ENCODE measurements around the gene LRRK1.

DNA sequence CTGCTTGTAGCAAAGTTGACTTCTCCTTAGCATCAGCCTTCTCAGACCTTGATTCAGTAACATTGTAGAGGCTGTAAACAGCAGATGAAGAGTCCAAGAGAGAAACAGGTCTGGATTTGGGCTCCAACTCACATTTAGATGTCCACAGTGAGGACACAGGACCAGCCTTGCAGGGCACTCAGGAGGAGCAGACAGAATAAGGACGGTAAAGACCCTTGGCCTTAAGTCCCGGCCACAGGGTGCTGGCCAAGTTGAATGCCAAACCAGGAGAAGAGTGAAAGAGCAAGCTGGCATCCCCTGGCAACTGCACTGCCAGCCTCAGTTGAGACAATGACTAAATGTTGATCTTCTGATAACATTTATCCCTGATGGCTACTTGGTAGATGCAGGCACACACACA lies 136.3 kb downstream of the LRRK1 start:
- TF ChIP-seq, protein P1, sequence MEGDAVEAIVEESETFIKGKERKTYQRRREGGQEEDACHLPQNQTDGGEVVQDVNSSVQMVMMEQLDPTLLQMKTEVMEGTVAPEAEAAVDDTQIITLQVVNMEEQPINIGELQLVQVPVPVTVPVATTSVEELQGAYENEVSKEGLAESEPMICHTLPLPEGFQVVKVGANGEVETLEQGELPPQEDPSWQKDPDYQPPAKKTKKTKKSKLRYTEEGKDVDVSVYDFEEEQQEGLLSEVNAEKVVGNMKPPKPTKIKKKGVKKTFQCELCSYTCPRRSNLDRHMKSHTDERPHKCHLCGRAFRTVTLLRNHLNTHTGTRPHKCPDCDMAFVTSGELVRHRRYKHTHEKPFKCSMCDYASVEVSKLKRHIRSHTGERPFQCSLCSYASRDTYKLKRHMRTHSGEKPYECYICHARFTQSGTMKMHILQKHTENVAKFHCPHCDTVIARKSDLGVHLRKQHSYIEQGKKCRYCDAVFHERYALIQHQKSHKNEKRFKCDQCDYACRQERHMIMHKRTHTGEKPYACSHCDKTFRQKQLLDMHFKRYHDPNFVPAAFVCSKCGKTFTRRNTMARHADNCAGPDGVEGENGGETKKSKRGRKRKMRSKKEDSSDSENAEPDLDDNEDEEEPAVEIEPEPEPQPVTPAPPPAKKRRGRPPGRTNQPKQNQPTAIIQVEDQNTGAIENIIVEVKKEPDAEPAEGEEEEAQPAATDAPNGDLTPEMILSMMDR (IDR thresholded peaks at IDR 0.05): no peak
- TF ChIP-seq SP1 (CRISPR knock-in tag; conservative IDR thresholded peaks at IDR 0.05) (no peak), SMAD4 (CRISPR knock-in tag; IDR thresholded peaks at IDR 0.05) (no peak), TP53 (CRISPR knock-in tag; IDR thresholded peaks at IDR 0.05) (no peak), JAZF1 (CRISPR knock-in tag; IDR thresholded peaks at IDR 0.05) (no peak), NR3C1 (CRISPR knock-in tag; conservative IDR thresholded peaks at IDR 0.05; ENCODE audit: low read depth) (no peak)
- TF ChIP-seq, protein P2, sequence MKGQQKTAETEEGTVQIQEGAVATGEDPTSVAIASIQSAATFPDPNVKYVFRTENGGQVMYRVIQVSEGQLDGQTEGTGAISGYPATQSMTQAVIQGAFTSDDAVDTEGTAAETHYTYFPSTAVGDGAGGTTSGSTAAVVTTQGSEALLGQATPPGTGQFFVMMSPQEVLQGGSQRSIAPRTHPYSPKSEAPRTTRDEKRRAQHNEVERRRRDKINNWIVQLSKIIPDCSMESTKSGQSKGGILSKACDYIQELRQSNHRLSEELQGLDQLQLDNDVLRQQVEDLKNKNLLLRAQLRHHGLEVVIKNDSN (CRISPR knock-in tag; IDR thresholded peaks at IDR 0.05): no peak
- TF ChIP-seq, protein P3, sequence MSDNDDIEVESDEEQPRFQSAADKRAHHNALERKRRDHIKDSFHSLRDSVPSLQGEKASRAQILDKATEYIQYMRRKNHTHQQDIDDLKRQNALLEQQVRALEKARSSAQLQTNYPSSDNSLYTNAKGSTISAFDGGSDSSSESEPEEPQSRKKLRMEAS (CRISPR knock-in tag; IDR thresholded peaks at IDR 0.05): no peak
- TF ChIP-seq, protein P4, sequence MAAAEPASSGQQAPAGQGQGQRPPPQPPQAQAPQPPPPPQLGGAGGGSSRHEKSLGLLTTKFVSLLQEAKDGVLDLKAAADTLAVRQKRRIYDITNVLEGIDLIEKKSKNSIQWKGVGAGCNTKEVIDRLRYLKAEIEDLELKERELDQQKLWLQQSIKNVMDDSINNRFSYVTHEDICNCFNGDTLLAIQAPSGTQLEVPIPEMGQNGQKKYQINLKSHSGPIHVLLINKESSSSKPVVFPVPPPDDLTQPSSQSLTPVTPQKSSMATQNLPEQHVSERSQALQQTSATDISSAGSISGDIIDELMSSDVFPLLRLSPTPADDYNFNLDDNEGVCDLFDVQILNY (CRISPR knock-in tag; IDR thresholded peaks at IDR 0.05): no peak
- TF ChIP-seq, protein P5, sequence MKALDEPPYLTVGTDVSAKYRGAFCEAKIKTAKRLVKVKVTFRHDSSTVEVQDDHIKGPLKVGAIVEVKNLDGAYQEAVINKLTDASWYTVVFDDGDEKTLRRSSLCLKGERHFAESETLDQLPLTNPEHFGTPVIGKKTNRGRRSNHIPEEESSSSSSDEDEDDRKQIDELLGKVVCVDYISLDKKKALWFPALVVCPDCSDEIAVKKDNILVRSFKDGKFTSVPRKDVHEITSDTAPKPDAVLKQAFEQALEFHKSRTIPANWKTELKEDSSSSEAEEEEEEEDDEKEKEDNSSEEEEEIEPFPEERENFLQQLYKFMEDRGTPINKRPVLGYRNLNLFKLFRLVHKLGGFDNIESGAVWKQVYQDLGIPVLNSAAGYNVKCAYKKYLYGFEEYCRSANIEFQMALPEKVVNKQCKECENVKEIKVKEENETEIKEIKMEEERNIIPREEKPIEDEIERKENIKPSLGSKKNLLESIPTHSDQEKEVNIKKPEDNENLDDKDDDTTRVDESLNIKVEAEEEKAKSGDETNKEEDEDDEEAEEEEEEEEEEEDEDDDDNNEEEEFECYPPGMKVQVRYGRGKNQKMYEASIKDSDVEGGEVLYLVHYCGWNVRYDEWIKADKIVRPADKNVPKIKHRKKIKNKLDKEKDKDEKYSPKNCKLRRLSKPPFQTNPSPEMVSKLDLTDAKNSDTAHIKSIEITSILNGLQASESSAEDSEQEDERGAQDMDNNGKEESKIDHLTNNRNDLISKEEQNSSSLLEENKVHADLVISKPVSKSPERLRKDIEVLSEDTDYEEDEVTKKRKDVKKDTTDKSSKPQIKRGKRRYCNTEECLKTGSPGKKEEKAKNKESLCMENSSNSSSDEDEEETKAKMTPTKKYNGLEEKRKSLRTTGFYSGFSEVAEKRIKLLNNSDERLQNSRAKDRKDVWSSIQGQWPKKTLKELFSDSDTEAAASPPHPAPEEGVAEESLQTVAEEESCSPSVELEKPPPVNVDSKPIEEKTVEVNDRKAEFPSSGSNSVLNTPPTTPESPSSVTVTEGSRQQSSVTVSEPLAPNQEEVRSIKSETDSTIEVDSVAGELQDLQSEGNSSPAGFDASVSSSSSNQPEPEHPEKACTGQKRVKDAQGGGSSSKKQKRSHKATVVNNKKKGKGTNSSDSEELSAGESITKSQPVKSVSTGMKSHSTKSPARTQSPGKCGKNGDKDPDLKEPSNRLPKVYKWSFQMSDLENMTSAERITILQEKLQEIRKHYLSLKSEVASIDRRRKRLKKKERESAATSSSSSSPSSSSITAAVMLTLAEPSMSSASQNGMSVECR (CRISPR knock-in tag; IDR thresholded peaks at IDR 0.05; ENCODE audit: borderline replicate concordance): no peak
- TF ChIP-seq, protein P6, sequence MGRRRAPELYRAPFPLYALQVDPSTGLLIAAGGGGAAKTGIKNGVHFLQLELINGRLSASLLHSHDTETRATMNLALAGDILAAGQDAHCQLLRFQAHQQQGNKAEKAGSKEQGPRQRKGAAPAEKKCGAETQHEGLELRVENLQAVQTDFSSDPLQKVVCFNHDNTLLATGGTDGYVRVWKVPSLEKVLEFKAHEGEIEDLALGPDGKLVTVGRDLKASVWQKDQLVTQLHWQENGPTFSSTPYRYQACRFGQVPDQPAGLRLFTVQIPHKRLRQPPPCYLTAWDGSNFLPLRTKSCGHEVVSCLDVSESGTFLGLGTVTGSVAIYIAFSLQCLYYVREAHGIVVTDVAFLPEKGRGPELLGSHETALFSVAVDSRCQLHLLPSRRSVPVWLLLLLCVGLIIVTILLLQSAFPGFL (CRISPR knock-in tag; IDR thresholded peaks at IDR 0.05; ENCODE audit: borderline replicate concordance): no peak
- TF ChIP-seq, protein P7, sequence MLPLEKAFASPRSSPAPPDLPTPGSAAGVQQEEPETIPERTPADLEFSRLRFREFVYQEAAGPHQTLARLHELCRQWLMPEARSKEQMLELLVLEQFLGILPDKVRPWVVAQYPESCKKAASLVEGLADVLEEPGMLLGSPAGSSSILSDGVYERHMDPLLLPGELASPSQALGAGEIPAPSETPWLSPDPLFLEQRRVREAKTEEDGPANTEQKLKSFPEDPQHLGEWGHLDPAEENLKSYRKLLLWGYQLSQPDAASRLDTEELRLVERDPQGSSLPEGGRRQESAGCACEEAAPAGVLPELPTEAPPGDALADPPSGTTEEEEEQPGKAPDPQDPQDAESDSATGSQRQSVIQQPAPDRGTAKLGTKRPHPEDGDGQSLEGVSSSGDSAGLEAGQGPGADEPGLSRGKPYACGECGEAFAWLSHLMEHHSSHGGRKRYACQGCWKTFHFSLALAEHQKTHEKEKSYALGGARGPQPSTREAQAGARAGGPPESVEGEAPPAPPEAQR (CRISPR knock-in tag; IDR thresholded peaks at IDR 0.05): no peak
- TF ChIP-seq, protein P8, sequence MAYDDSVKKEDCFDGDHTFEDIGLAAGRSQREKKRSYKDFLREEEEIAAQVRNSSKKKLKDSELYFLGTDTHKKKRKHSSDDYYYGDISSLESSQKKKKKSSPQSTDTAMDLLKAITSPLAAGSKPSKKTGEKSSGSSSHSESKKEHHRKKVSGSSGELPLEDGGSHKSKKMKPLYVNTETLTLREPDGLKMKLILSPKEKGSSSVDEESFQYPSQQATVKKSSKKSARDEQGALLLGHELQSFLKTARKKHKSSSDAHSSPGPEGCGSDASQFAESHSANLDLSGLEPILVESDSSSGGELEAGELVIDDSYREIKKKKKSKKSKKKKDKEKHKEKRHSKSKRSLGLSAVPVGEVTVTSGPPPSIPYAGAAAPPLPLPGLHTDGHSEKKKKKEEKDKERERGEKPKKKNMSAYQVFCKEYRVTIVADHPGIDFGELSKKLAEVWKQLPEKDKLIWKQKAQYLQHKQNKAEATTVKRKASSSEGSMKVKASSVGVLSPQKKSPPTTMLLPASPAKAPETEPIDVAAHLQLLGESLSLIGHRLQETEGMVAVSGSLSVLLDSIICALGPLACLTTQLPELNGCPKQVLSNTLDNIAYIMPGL (CRISPR knock-in tag; IDR thresholded peaks at IDR 0.05): no peak

Measured in WTC11 (cell line).